HL-60 (cell line): Measurements from ENCODE around the gene DLEC1.

Experiments
- DNase-seq, 2 experiments: peaks; one replicate each; pipeline ENCODE4 v3.0.0-alpha.2; 2010 to 2020; ENCODE audit warnings: low read depth in 1 of 2, low spot score in 1 of 2
- H3K27ac ChIP-seq: fragments of 250-450 bp; sonication (Bioruptor Pico); replicated peaks from 2 replicates; pipeline ENCODE4 v1.5.1; 2020; ENCODE audit warnings: mild to moderate bottlenecking, moderate library complexity
- H3K27me3 ChIP-seq: fragments of 250-450 bp; sonication (Bioruptor Pico); 2 replicates; pipeline ENCODE4 v1.5.1; 2021; ENCODE audit warnings: mild to moderate bottlenecking, moderate library complexity; ENCODE audit not compliant: insufficient read depth, poor library complexity, severe bottlenecking
- H3K4me3 ChIP-seq: replicated peaks from 2 replicates; pipeline ENCODE4 v1.5.1; 2011; ENCODE audit warnings: mild to moderate bottlenecking, control low read depth, low read length; ENCODE audit not compliant: insufficient read depth
- GABPA ChIP-seq: IDR thresholded peaks from 2 replicates; pipeline ENCODE4 v1.6.1; 2012; ENCODE audit warnings: low read depth
- POLR2AphosphoS5 ChIP-seq: IDR thresholded peaks from 2 replicates; pipeline ENCODE4 v1.6.1; 2012; ENCODE audit warnings: low read depth
- SPI1 ChIP-seq: IDR thresholded peaks from 2 replicates; pipeline ENCODE4 v1.6.1; 2012; ENCODE audit warnings: low read depth, mild to moderate bottlenecking, borderline replicate concordance
- TF ChIP-seq, protein P1 (sequence below): IDR thresholded peaks from one replicate; pipeline ENCODE4 v1.5.1; 2011; ENCODE audit warnings: low read length, control low read depth, inconsistent platforms; ENCODE audit not compliant: insufficient read depth
- TF ChIP-seq, protein P2 (sequence below): IDR thresholded peaks from 2 replicates; pipeline ENCODE4 v1.6.1; 2012; ENCODE audit warnings: low read depth; ENCODE audit not compliant: insufficient replicate concordance

Gene DLEC1

DNA sequence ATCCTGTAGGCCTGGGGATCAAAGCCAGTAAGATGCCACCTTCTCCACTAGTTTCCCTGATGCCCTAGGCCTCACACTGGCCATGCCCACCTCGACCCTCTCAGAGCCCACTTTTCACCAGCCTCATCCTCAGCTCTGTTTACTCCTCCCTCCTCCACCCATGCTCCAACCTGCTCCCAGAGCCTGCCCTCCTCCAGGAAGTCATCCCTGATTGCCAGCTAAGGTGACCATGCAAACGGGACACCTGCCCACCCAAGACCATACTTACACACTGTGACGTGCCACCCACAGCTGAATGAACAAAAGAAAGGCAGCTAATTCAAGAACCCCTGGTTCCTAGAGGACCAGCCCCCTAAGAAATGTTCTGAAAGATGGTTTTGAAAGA lies 18.7 kb upstream of the DLEC1 start:
- Histone ChIP-seq H3K27me3 (no peaks in the 10 kb centered on the region), H3K4me3 (no peak overlapping the region), H3K27ac (no peak overlapping the region)
- TF ChIP-seq POLR2AphosphoS5 (no peak), SPI1 (no peak)
- TF ChIP-seq, protein P1, sequence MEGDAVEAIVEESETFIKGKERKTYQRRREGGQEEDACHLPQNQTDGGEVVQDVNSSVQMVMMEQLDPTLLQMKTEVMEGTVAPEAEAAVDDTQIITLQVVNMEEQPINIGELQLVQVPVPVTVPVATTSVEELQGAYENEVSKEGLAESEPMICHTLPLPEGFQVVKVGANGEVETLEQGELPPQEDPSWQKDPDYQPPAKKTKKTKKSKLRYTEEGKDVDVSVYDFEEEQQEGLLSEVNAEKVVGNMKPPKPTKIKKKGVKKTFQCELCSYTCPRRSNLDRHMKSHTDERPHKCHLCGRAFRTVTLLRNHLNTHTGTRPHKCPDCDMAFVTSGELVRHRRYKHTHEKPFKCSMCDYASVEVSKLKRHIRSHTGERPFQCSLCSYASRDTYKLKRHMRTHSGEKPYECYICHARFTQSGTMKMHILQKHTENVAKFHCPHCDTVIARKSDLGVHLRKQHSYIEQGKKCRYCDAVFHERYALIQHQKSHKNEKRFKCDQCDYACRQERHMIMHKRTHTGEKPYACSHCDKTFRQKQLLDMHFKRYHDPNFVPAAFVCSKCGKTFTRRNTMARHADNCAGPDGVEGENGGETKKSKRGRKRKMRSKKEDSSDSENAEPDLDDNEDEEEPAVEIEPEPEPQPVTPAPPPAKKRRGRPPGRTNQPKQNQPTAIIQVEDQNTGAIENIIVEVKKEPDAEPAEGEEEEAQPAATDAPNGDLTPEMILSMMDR: no peak
- TF ChIP-seq, protein P2, sequence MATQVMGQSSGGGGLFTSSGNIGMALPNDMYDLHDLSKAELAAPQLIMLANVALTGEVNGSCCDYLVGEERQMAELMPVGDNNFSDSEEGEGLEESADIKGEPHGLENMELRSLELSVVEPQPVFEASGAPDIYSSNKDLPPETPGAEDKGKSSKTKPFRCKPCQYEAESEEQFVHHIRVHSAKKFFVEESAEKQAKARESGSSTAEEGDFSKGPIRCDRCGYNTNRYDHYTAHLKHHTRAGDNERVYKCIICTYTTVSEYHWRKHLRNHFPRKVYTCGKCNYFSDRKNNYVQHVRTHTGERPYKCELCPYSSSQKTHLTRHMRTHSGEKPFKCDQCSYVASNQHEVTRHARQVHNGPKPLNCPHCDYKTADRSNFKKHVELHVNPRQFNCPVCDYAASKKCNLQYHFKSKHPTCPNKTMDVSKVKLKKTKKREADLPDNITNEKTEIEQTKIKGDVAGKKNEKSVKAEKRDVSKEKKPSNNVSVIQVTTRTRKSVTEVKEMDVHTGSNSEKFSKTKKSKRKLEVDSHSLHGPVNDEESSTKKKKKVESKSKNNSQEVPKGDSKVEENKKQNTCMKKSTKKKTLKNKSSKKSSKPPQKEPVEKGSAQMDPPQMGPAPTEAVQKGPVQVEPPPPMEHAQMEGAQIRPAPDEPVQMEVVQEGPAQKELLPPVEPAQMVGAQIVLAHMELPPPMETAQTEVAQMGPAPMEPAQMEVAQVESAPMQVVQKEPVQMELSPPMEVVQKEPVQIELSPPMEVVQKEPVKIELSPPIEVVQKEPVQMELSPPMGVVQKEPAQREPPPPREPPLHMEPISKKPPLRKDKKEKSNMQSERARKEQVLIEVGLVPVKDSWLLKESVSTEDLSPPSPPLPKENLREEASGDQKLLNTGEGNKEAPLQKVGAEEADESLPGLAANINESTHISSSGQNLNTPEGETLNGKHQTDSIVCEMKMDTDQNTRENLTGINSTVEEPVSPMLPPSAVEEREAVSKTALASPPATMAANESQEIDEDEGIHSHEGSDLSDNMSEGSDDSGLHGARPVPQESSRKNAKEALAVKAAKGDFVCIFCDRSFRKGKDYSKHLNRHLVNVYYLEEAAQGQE: no peak
- no peak for DNase-seq

DNA sequence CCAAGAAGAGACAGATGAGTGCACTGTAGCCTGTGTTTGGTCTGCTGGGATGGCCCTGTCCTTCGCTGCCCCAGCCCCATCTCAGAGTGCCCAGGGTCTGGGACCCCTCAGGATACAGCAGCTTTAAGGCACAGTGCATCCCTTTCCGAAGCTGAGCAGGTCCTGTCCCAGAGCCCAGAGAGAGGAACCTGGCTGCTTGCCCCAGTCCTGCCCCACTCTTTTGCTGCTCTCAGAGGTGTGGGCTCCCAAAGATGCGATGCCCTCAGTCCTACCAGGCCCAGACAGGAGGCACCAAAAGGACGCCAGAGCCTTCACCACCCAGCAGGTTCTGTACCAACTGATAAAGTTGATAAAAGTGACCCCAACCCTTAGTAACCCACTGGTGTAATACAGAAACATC lies 17.8 kb upstream of the DLEC1 start:
- TF ChIP-seq, protein P1: no peak
- TF ChIP-seq, protein P2: no peak
- no peak for TF ChIP-seq POLR2AphosphoS5
- TF ChIP-seq GABPA: no peak
- TF ChIP-seq SPI1: no peak
- H3K4me3 ChIP-seq: no peak overlapping the region
- no peaks in the 10 kb centered on the region for H3K27me3 ChIP-seq
- no peak overlapping the region for H3K27ac ChIP-seq
- DNase-seq: no peak

DNA sequence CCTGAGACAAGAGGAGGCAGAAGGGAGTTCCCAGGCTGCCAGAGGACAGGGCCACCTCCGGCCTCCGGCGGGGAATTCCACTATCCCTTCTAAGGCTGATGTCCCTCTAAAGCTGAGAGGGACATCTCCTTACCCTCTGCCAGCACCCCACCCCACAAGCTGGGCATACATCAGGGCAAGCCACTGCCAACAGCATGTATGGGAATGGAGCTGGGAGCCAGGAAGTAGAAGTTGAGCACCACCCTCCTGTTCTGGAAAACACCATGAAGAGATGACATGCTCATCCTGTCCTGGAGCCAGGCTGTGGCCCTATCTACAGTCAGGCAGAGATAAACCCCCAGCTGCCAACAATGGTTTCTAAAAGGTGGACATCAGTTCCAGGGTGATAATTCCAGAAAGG lies 16.7 kb upstream of the DLEC1 start:
- DNase-seq: no peak
- Histone ChIP-seq H3K27me3 (no peaks in the 10 kb centered on the region), H3K4me3 (no peak overlapping the region), H3K27ac (no peak overlapping the region)
- TF ChIP-seq POLR2AphosphoS5: no peak
- no peak for TF ChIP-seq SPI1
- TF ChIP-seq, protein P1: no peak
- TF ChIP-seq, protein P2: no peak
- no peak for TF ChIP-seq GABPA
